SK-MEL-5 (cell line): Measurements from ENCODE around the gene PRPF40B. TPM values are rescaled to one million over a fixed set of nuclear protein-coding genes. Genes with fewer than 3 reads are reported as not detected.
"Not testable (repeated sequence)": the region's sequence is repeated elsewhere in the genome, so short reads cannot be mapped to it uniquely, and the experiment has no call there.

Experiments
- DNase-seq: peaks from one replicate; pipeline ENCODE4 v3.0.0-alpha.2; 2016; ENCODE audit warnings: low read depth, low spot score
- in situ Hi-C: cut with HindIII; loops from 2 replicates; pipeline ENCODE4 v1.10.0; 2016; ENCODE audit warnings: low sequenced_read_pairs, high pct_unique_total_duplicates, low pct_unique_long_range_greater_than_20kb
- total RNA-seq: library from RNA; depleted of rRNA; stranded (reverse); fragments of >200 nt; shearing (Covaris generic); gene quantifications from 2 replicates; pipeline ENCODE4 v1.2.3, GENCODE V29; 2014

The PRPF40B gene
- total RNA-seq, 1 experiment from 2014 or later, result 13.3 TPM

GRCh38 chr12:49603721-49604120 lies 19.6 kb upstream of the PRPF40B start:
- no peak for DNase-seq
- in situ Hi-C loops, result no loop called here

- no peak for DNase-seq
- in situ Hi-C loops, result no loop called here
Measured at GRCh38 chr12:49604856-49605255, 18.5 kb upstream of the PRPF40B start.

- in situ Hi-C loops, DNase-seq: not testable (repeated sequence)
Measured at GRCh38 chr12:49605539-49605938, 17.8 kb upstream of the PRPF40B start, which contains the start of gene FAM186B. FAM186B (minus strand) TSS chr12:49605639; CDS start chr12:49605477, 162 bp downstream.

- in situ Hi-C loops, result no loop called here
- no peak for DNase-seq
Measured at GRCh38 chr12:49609059-49609874, 14.1 kb upstream of the PRPF40B start.

GRCh38 chr12:49609875-49610154 lies 13.5 kb upstream of the PRPF40B start:
- in situ Hi-C loops, result no loop called here
- peak; percentile 83 for DNase-seq

- DNase-seq, in situ Hi-C loops: not testable (repeated sequence)
Measured at GRCh38 chr12:49610785-49611184, 12.6 kb upstream of the PRPF40B start.

- in situ Hi-C loops, result no loop called here
- no peak for DNase-seq
Measured at GRCh38 chr12:49612210-49612609, 11.2 kb upstream of the PRPF40B start.

- in situ Hi-C loops, result no loop called here
- DNase-seq, result no peak
Measured at GRCh38 chr12:49615725-49616124, 7.6 kb upstream of the PRPF40B start.

GRCh38 chr12:49616533-49617219 lies 6.7 kb upstream of the PRPF40B start:
- in situ Hi-C loops, result no loop called here
- DNase-seq, result no peak

- in situ Hi-C loops, result no loop called here
- no peak for DNase-seq
Measured at GRCh38 chr12:49618576-49618975, 4.8 kb upstream of the PRPF40B start.

GRCh38 chr12:49619286-49619685 lies 4.1 kb upstream of the PRPF40B start:
- no peak for DNase-seq
- in situ Hi-C loops, result no loop called here

- no peak for DNase-seq
- in situ Hi-C loops, result no loop called here
Measured at GRCh38 chr12:49621651-49622500, 1.5 kb upstream of the PRPF40B start.

- in situ Hi-C loops, result no loop called here
- peak; percentile 23 for DNase-seq
Measured at GRCh38 chr12:49622501-49623141, 740 bp upstream of the PRPF40B start.

- no peak for DNase-seq
Measured at GRCh38 chr12:49624921-49625577, 1.7 kb downstream of the PRPF40B start.

GRCh38 chr12:49626169-49626835 lies 2.9 kb downstream of the PRPF40B start:
- in situ Hi-C loops, result no loop called here
- DNase-seq, result peak; percentile 32

More at GRCh38 chr12:49624921-49625577, 1.7 kb downstream of the PRPF40B start:
- in situ Hi-C loops, result no loop called here

GRCh38 chr12:49626836-49627235 lies 3.5 kb downstream of the PRPF40B start:
- in situ Hi-C loops, result no loop called here
- no peak for DNase-seq
